Anterior cingulate cortex (tissue), 58 donors: ENCODE results near the gene HOTAIR.

Source experiments
- DNase-seq, 58 donors: peaks; one replicate each; lab custom pipeline; 2025; lab: John Stamatoyannopoulos, UW

The HOTAIR gene

GRCh38 chr12:54000116-54001114 lies 25.7 kb upstream of the HOTAIR start, which contains the start of gene HOXC9:
Gene HOXC9 (plus strand): TSS chr12:54000161. CDS start chr12:54000189, 28 bp downstream.
- no peak for DNase-seq

- DNase-seq, result no peak
Observed at GRCh38 chr12:53999559-54000115, 24.9 kb upstream of the HOTAIR start.

- DNase-seq, result no peak
Observed at GRCh38 chr12:53998900-53999236, 24.1 kb upstream of the HOTAIR start.

- DNase-seq, result no peak
Observed at GRCh38 chr12:53998110-53998899, 23.6 kb upstream of the HOTAIR start.

GRCh38 chr12:53997204-53998109 lies 22.7 kb upstream of the HOTAIR start:
- DNase-seq, result no peak

GRCh38 chr12:53996240-53997203 lies 21.8 kb upstream of the HOTAIR start:
- DNase-seq, result no peak

GRCh38 chr12:53995378-53996239 lies 20.9 kb upstream of the HOTAIR start:
- no peak for DNase-seq

- no peak for DNase-seq
Observed at GRCh38 chr12:53995002-53995377, 20.2 kb upstream of the HOTAIR start.

GRCh38 chr12:53994264-53995001 lies 19.7 kb upstream of the HOTAIR start:
- DNase-seq, result no peak

GRCh38 chr12:53994009-53994263 lies 19.2 kb upstream of the HOTAIR start:
- no peak for DNase-seq

- no peak for DNase-seq
Observed at GRCh38 chr12:53993162-53994008, 18.6 kb upstream of the HOTAIR start.

- no peak for DNase-seq
Observed at GRCh38 chr12:53992377-53992889, 17.7 kb upstream of the HOTAIR start.

- DNase-seq, result no peak
Observed at GRCh38 chr12:53991077-53991460, 16.3 kb upstream of the HOTAIR start.

- no peak for DNase-seq
Observed at GRCh38 chr12:53990311-53991076, 15.7 kb upstream of the HOTAIR start.
